ENCODE measurements around the gene HOXB1. TPM values are rescaled to one million over a fixed set of nuclear protein-coding genes. Genes with fewer than 3 reads are reported as not detected.

The HOXB1 gene
- total RNA-seq, 1 donor from 2014 or later = not detected

- intact Hi-C loops (cut with micrococcal nuclease) = no loop called here
- Mint-ChIP-seq H3K4me3 (no peak overlapping the region), H3K9me3 (no peaks in the 10 kb centered on the region), H3K4me1 (no peaks in the 10 kb centered on the region), H3K27ac (no peak overlapping the region), H3K27me3 (peaks cover 18% of the 10 kb centered on the region), H3K36me3 (ENCODE audit: low read depth) (no peaks in the 10 kb centered on the region)
- ChIA-PET POLR2A (interaction anchor here (0.7 kb wide), 1 partner anchor 320 kb away, joined by 4 read pairs; no protein-coding TSS in a partner anchor), CTCF (no interaction called here)
- DNase-seq = no peak
- TF ChIP-seq CTCF (IDR thresholded peaks at IDR 0.05) = no peak
- ATAC-seq (ENCODE audit: low read depth) = no peak
Measured at GRCh38 chr17:48504953-48505352, 25.9 kb downstream of the HOXB1 start.

GRCh38 chr17:48503747-48504146 lies 27.1 kb downstream of the HOXB1 start:
- H3K36me3 Mint-ChIP-seq (ENCODE audit: low read depth) = no peaks in the 10 kb centered on the region
- H3K4me3 Mint-ChIP-seq = no peak overlapping the region
- H3K9me3 Mint-ChIP-seq = no peaks in the 10 kb centered on the region
- no peaks in the 10 kb centered on the region for H3K4me1 Mint-ChIP-seq
- intact Hi-C loops (cut with micrococcal nuclease) = no loop called here
- ChIA-PET CTCF (interaction anchor here (1.3 kb wide), 1 partner anchor 168 kb away, joined by 4 read pairs; no protein-coding TSS in a partner anchor), POLR2A (interaction anchor here (0.6 kb wide), 1 partner anchor 51 kb away, joined by 3 read pairs; no protein-coding TSS in a partner anchor)
- H3K27me3 Mint-ChIP-seq = peaks cover 18% of the 10 kb centered on the region
- no peak overlapping the region for H3K27ac Mint-ChIP-seq
- ATAC-seq (ENCODE audit: low read depth) (no peak), DNase-seq (no peak)
- no peak for TF ChIP-seq CTCF (IDR thresholded peaks at IDR 0.05)

- H3K27me3 Mint-ChIP-seq = peaks cover 22% of the 10 kb centered on the region
- no peaks in the 10 kb centered on the region for H3K4me1 Mint-ChIP-seq
- no peak overlapping the region for H3K4me3 Mint-ChIP-seq
- ChIA-PET POLR2A (no interaction called here), CTCF (interaction anchor here (1.3 kb wide), 1 partner anchor 167 kb away, joined by 4 read pairs; no protein-coding TSS in a partner anchor)
- no peak for ATAC-seq (ENCODE audit: low read depth)
- intact Hi-C loops (cut with micrococcal nuclease) = no loop called here
- TF ChIP-seq CTCF (IDR thresholded peaks at IDR 0.05) = no peak
- H3K27ac Mint-ChIP-seq = no peak overlapping the region
- no peaks in the 10 kb centered on the region for H3K36me3 Mint-ChIP-seq (ENCODE audit: low read depth)
- no peak for DNase-seq
- no peaks in the 10 kb centered on the region for H3K9me3 Mint-ChIP-seq
Measured at GRCh38 chr17:48502901-48503300, 27.9 kb downstream of the HOXB1 start.

- DNase-seq (no peak), ATAC-seq (ENCODE audit: low read depth) (no peak)
- Mint-ChIP-seq H3K4me1 (no peaks in the 10 kb centered on the region), H3K27me3 (peaks cover 22% of the 10 kb centered on the region), H3K36me3 (ENCODE audit: low read depth) (no peaks in the 10 kb centered on the region), H3K9me3 (no peaks in the 10 kb centered on the region), H3K27ac (no peak overlapping the region), H3K4me3 (no peak overlapping the region)
- no peak for TF ChIP-seq CTCF (IDR thresholded peaks at IDR 0.05)
- intact Hi-C loops (cut with micrococcal nuclease) = no loop called here
- POLR2A ChIA-PET = no interaction called here
- CTCF ChIA-PET = no interaction called here
Measured at GRCh38 chr17:48502312-48502711, 28.5 kb downstream of the HOXB1 start.

GRCh38 chr17:48500435-48501426 lies 30.1 kb downstream of the HOXB1 start:
- Mint-ChIP-seq H3K9me3 (no peaks in the 10 kb centered on the region), H3K4me1 (no peaks in the 10 kb centered on the region), H3K4me3 (no peak overlapping the region), H3K27ac (no peak overlapping the region), H3K27me3 (peaks cover 28% of the 10 kb centered on the region), H3K36me3 (ENCODE audit: low read depth) (no peaks in the 10 kb centered on the region)
- ATAC-seq (ENCODE audit: low read depth) = no peak
- no peak for TF ChIP-seq CTCF (IDR thresholded peaks at IDR 0.05)
- ChIA-PET POLR2A (interaction anchor here (0.5 kb wide), 1 partner anchor 34 kb away, joined by 3 read pairs; no protein-coding TSS in a partner anchor), CTCF (interaction anchor here (0.5 to 1.7 kb wide), 3 partner anchors 92 to 909 kb away, joined by 3 to 5 read pairs (median 3); no protein-coding TSS in a partner anchor)
- intact Hi-C loops (cut with micrococcal nuclease) = no loop called here
- DNase-seq = no peak

Data from activated B cell treated with CpG ODN at 0.5 μM for 24 hours (primary cell).